IMR-90 (cell line): ENCODE data around the gene HRH1. TPM values are rescaled to one million over a fixed set of nuclear protein-coding genes. Genes with fewer than 3 reads are reported as not detected.

ENCODE experiments used
- ATAC-seq: fragments of 200-7000 bp; cut with Tn5 transposase; 2 replicates; pipeline ENCODE4 v1.9.1; 2020; ENCODE audit warnings: low read depth, mild to moderate bottlenecking, moderate library complexity
- BruUV-seq: library from RNA; stranded (reverse); fragments of 400-500 nt; replicated peaks from 2 replicates; lab custom pipeline; 2021; lab: Mats Ljungman, UMichigan
- CTCF ChIA-PET: fragments of 300-600 bp; formaldehyde crosslinking; extraction: SDS; loops from one replicate; lab custom pipeline; 2021; ENCODE audit warnings: antibody characterized with exemption; lab: Yijun Ruan, JAX
- POLR2A ChIA-PET: fragments of 300-600 bp; sonication (Branson Sonifier 250); formaldehyde crosslinking; loops from one replicate; lab custom pipeline; 2022; ENCODE audit warnings: antibody characterized with exemption; ENCODE audit not compliant: unreplicated experiment; lab: Charles Lee
- DNase-seq: peaks from one replicate; pipeline ENCODE4 v3.0.0; 2013
- H2AFZ ChIP-seq: replicated peaks from 2 replicates; pipeline ENCODE3; 2013; ENCODE audit warnings: low read length, mild to moderate bottlenecking; ENCODE audit not compliant: poor library complexity
- H2AK5ac ChIP-seq: 2 replicates; pipeline ENCODE4 v1.6.1; 2013; ENCODE audit warnings: low read depth, low read length, inconsistent platforms
- H2AK9ac ChIP-seq: replicated peaks from 2 replicates; pipeline ENCODE3; 2013; ENCODE audit warnings: mild to moderate bottlenecking, low read depth, low read length, moderate library complexity; ENCODE audit not compliant: poor library complexity
- H2BK120ac ChIP-seq: 2 replicates; pipeline ENCODE4 v1.6.1; 2013; ENCODE audit warnings: low read depth, low read length, inconsistent platforms
- H2BK15ac ChIP-seq: 3 replicates; pipeline ENCODE4 v1.6.1; 2013; ENCODE audit warnings: low read depth, low read length, inconsistent platforms
- H2BK20ac ChIP-seq: 2 replicates; pipeline ENCODE4 v1.6.1; 2013; ENCODE audit warnings: low read depth, mild to moderate bottlenecking, inconsistent platforms, low read length, moderate library complexity
- H2BK5ac ChIP-seq: 2 replicates; pipeline ENCODE4 v1.6.1; 2013; ENCODE audit warnings: mild to moderate bottlenecking, low read depth, low read length, inconsistent platforms; ENCODE audit not compliant: poor library complexity, severe bottlenecking
- H3K14ac ChIP-seq: replicated peaks from 2 replicates; pipeline ENCODE4 v1.6.1; 2013; ENCODE audit warnings: low read depth, low read length, inconsistent platforms
- H3K18ac ChIP-seq: 2 replicates; pipeline ENCODE4 v1.6.1; 2013; ENCODE audit warnings: low read depth, low read length, control low read depth
- H3K23ac ChIP-seq: 2 replicates; pipeline ENCODE4 v1.6.1; 2013; ENCODE audit warnings: low read depth, low read length, inconsistent platforms
- H3K27ac ChIP-seq: 2 replicates; pipeline ENCODE4 v1.5.1; 2013; ENCODE audit warnings: mild to moderate bottlenecking, control low read depth, low read length; ENCODE audit not compliant: insufficient read depth
- H3K27me3 ChIP-seq: 2 replicates; pipeline ENCODE4 v1.6.1; 2013; ENCODE audit warnings: low read length; ENCODE audit not compliant: control insufficient read depth, insufficient read depth
- H3K36me3 ChIP-seq: 2 replicates; pipeline ENCODE4 v1.6.1; 2013; ENCODE audit warnings: low read length, mixed read lengths; ENCODE audit not compliant: control insufficient read depth, insufficient read depth
- H3K4ac ChIP-seq: 2 replicates; pipeline ENCODE4 v1.6.1; 2013; ENCODE audit warnings: low read depth, low read length, inconsistent platforms
- H3K4me1 ChIP-seq: 2 replicates; pipeline ENCODE4 v1.6.1; 2013; ENCODE audit warnings: low read length, mixed read lengths; ENCODE audit not compliant: control insufficient read depth, insufficient read depth
- H3K4me2 ChIP-seq: 2 replicates; pipeline ENCODE4 v1.6.1; 2013; ENCODE audit warnings: low read depth, mild to moderate bottlenecking, control low read depth, low read length, moderate library complexity
- H3K4me3 ChIP-seq: 2 replicates; pipeline ENCODE4 v1.5.1; 2013; ENCODE audit warnings: low read depth, mild to moderate bottlenecking, control low read depth, low read length, moderate library complexity; ENCODE audit not compliant: insufficient read depth
- H3K56ac ChIP-seq: 2 replicates; pipeline ENCODE4 v1.6.1; 2013; ENCODE audit warnings: low read length, inconsistent platforms; ENCODE audit not compliant: insufficient read depth; ENCODE audit errors: extremely low read depth
- H3K79me1 ChIP-seq, 2 experiments: 2 replicates each; pipeline ENCODE4 v1.6.1; 2013; ENCODE audit warnings: low read length in 2 of 2, inconsistent platforms in 1 of 2, low read depth in 1 of 2
- H3K9ac ChIP-seq: 2 replicates; pipeline ENCODE4 v1.6.1; 2013; ENCODE audit warnings: low read depth, low read length, control low read depth
- H3K9me1 ChIP-seq: 2 replicates; pipeline ENCODE4 v1.6.1; 2013; ENCODE audit warnings: low read length, inconsistent platforms; ENCODE audit not compliant: insufficient read depth
- H3K9me3 ChIP-seq: 2 replicates; pipeline ENCODE4 v1.6.1; 2013; ENCODE audit warnings: low read length; ENCODE audit not compliant: control insufficient read depth, insufficient read depth
- H4K20me1 ChIP-seq: 2 replicates; pipeline ENCODE4 v1.6.1; 2013; ENCODE audit warnings: low read length, inconsistent platforms; ENCODE audit not compliant: insufficient read depth
- H4K5ac ChIP-seq: 2 replicates; pipeline ENCODE4 v1.6.1; 2013; ENCODE audit warnings: mild to moderate bottlenecking, low read depth, low read length, control low read depth
- H4K8ac ChIP-seq, 2 experiments: 2 replicates each; pipeline ENCODE4 v1.6.1; 2013; ENCODE audit warnings: low read depth in 2 of 2, low read length in 2 of 2, control low read depth in 1 of 2, inconsistent platforms in 1 of 2
- H4K91ac ChIP-seq: 2 replicates; pipeline ENCODE4 v1.6.1; 2013; ENCODE audit warnings: low read depth, low read length, inconsistent platforms; ENCODE audit not compliant: insufficient read depth
- MAZ ChIP-seq: IDR thresholded peaks from 2 replicates; pipeline ENCODE4 v1.6.1; 2012; ENCODE audit warnings: low read depth, mild to moderate bottlenecking, low read length, improper control_type of control experiment, moderate library complexity, borderline replicate concordance
- RCOR1 ChIP-seq: IDR thresholded peaks from 2 replicates; pipeline ENCODE4 v1.6.1; 2012; ENCODE audit warnings: mild to moderate bottlenecking, low read length, improper control_type of control experiment; ENCODE audit not compliant: insufficient replicate concordance
- SMC3 ChIP-seq: fragments of 150-350 bp; IDR thresholded peaks from 2 replicates; pipeline ENCODE4 v1.6.1; 2016; ENCODE audit warnings: low read depth, mild to moderate bottlenecking, antibody characterized with exemption, low read length, moderate library complexity
- WGBS, 2 experiments: methylation state at CpG; one replicate each; pipeline versions ENCODE4 v1.1.5 to v1.1.7; 2013; ENCODE audit warnings: missing lambda C conversion rate in 2 of 2; ENCODE audit not compliant: insufficient read length in 1 of 2; ENCODE audit errors: extremely low coverage in 2 of 2; 5-methylcytosine and 5-hydroxymethylcytosine counted together
- dilution Hi-C: fragments of 300-500 bp; cut with HindIII; formaldehyde crosslinking; loops from one replicate; pipeline ENCODE4 v1.14.3; 2018; ENCODE audit warnings: low sequenced_read_pairs; ENCODE audit not compliant: unreplicated experiment
- in situ Hi-C: fragments of 300-500 bp; cut with MboI; formaldehyde crosslinking; loops from 3 replicates; pipeline ENCODE4 v1.14.3; 2019; ENCODE audit warnings: low sequenced_read_pairs, inconsistent platforms, mixed read lengths
- intact Hi-C: fragments of 100-400 bp; cut with micrococcal nuclease; formaldehyde crosslinking; loops from 2 replicates; pipeline ENCODE4 v1.10.0; 2022
- polyA plus RNA-seq, 3 experiments: library from polyadenylated mRNA; depleted of rRNA; stranded (reverse); fragments of >200 nt; gene quantifications; 2 replicates each; pipeline ENCODE4 v1.2.3, GENCODE V29; 2012; ENCODE audit warnings: low replicate concordance in 1 of 3
- total RNA-seq: library from RNA; depleted of rRNA; stranded (reverse); fragments of >200 nt; gene quantifications from 2 replicates; pipeline ENCODE4 v1.2.3, GENCODE V29; 2012

HRH1 gene
- total and polyA plus RNA-seq, 2 of the 4 experiments (the other 2 are of a cell fraction): 7.6 to 16.1 TPM

DNA sequence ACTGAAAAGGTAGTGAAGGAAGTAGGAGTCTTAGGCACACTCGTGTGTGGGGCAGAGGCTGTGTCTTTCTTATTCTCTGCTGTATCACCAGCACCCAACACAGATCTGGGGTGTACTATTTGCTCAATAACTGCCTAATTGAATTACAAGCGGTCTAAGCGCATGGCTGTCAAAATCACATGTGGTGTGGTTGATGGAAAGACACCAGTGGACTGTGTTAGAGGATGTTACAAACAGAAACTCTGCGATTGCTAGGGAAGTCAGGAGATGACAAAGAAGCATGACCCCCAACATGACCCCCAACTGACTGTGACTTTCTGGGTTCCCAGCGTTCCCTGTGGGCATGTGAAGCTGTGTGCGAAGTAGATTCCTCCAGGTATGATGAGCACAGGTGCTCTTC, 149.9 kb downstream of the HRH1 start:
- Histone ChIP-seq H3K27me3 (no peaks in the 10 kb centered on the region), H2AK9ac (no peak overlapping the region), H3K14ac (no peak overlapping the region), H3K4me1 (peaks cover 3% of the 10 kb centered on the region; the same call in 1 of the 2 replicates), H2BK20ac (no peak overlapping the region), H3K23ac (no peak overlapping the region), H3K56ac (no peak overlapping the region), H3K79me1 (peaks cover 11 to 29% of the 10 kb centered on the region in 2 experiments; a peak in 3 of 4 replicates), H3K9ac (no peak overlapping the region), H2AK5ac (no peak overlapping the region), H3K4me2 (no peak overlapping the region), H4K91ac (no peak overlapping the region), H3K4ac (no peak overlapping the region), H4K8ac (no peak overlapping the region), H2BK5ac (no peak overlapping the region), H4K20me1 (no peaks in the 10 kb centered on the region), H2BK120ac (no peak overlapping the region), H2AFZ (no peak overlapping the region), H2BK15ac (no peak overlapping the region), H3K27ac (no peak overlapping the region), H3K9me3 (no peaks in the 10 kb centered on the region), H3K36me3 (peaks cover 34% of the 10 kb centered on the region), H4K5ac (no peak overlapping the region), H3K9me1 (peaks cover 11% of the 10 kb centered on the region; the same call in 1 of the 2 replicates), H3K18ac (no peak overlapping the region), H3K4me3 (no peak overlapping the region)
- BruUV-seq: no TSS peak
- TF ChIP-seq SMC3 (no peak), MAZ (no peak), RCOR1 (no peak)
- CTCF ChIA-PET: no interaction called here
- dilution Hi-C loops: no loop called here
- POLR2A ChIA-PET: no interaction called here
- WGBS, 2 experiments: 88% methylated on average over 3 of the region's 6 CpGs; no CpG with 5 or more reads in 1 of the 2 experiments
- DNase-seq (no peak), ATAC-seq (no peak)
- intact Hi-C loops: no loop called here
- in situ Hi-C loops: no loop called here
